Suprapubic skin (tissue), 4 donors: ENCODE data around the gene USH1C. TPM values are rescaled to one million over a fixed set of nuclear protein-coding genes. Genes with fewer than 3 reads are reported as not detected.

ENCODE experiments used
- DNase-seq, 2 donors: peaks; one replicate each; pipeline ENCODE4 v3.0.0-alpha.2; 2019; ENCODE audit warnings: low spot score in 2 of 2
- H3K27ac ChIP-seq: fragments of 200-600 bp; sonication (generic); one replicate; pipeline ENCODE4 v1.5.1; 2019
- H3K27me3 ChIP-seq: fragments of 200-600 bp; sonication (generic); one replicate; pipeline ENCODE4 v1.5.1; 2019
- H3K36me3 ChIP-seq: fragments of 200-600 bp; sonication (generic); one replicate; pipeline ENCODE4 v1.5.1; 2019
- H3K4me1 ChIP-seq: fragments of 200-600 bp; sonication (generic); one replicate; pipeline ENCODE4 v1.5.1; 2019
- H3K4me3 ChIP-seq: fragments of 200-600 bp; sonication (generic); one replicate; pipeline ENCODE4 v1.5.1; 2019; ENCODE audit warnings: mild to moderate bottlenecking
- H3K9me3 ChIP-seq: fragments of 200-600 bp; sonication (generic); one replicate; pipeline ENCODE4 v1.5.1; 2019
- CTCF ChIP-seq, 2 donors: fragments of 200-600 bp in 1 of 2; fragments of 450-650 bp in 1 of 2; sonication (generic) in 1 of 2; IDR thresholded peaks; one replicate each; pipeline ENCODE4 v1.5.1; 2016 to 2019; ENCODE audit warnings: antibody characterized with exemption in 2 of 2, mild to moderate bottlenecking in 1 of 2, moderate library complexity in 1 of 2
- EP300 ChIP-seq: sonication (generic); formaldehyde crosslinking; IDR thresholded peaks from one replicate; pipeline ENCODE4 v1.6.1; 2017; ENCODE audit warnings: antibody characterized with exemption
- POLR2A ChIP-seq, 2 donors: fragments of 450-650 bp; IDR thresholded peaks; one replicate each; pipeline ENCODE4 v1.6.1; 2017; ENCODE audit warnings: antibody characterized with exemption in 2 of 2, mild to moderate bottlenecking in 2 of 2, moderate library complexity in 2 of 2
- POLR2AphosphoS5 ChIP-seq, 3 donors: sonication (generic); formaldehyde crosslinking; IDR thresholded peaks; one replicate each; pipeline ENCODE4 v1.6.1; 2017; ENCODE audit warnings: antibody characterized with exemption in 3 of 3
- WGBS: methylation state at CpG from one replicate; pipeline ENCODE4 v1.1.5; 2018; 5-methylcytosine and 5-hydroxymethylcytosine counted together
- total RNA-seq, 4 donors: library from RNA; depleted of rRNA; stranded (reverse); fragments of >200 nt; gene quantifications; one replicate each; pipeline ENCODE4 v1.1.0, GENCODE V29; 2016

Gene USH1C
- total RNA-seq, 4 donors from 2014 or later: not detected

- TF ChIP-seq POLR2A (IDR thresholded peaks at IDR 0.05) (no peak), EP300 (no peak), POLR2AphosphoS5 (IDR thresholded peaks at IDR 0.05) (no peak), CTCF (IDR thresholded peaks at IDR 0.05) (no peak)
- whole genome bisulfite sequencing: 90% methylated on average over 7 of the region's 9 CpGs
- Histone ChIP-seq H3K36me3 (no peaks in the 10 kb centered on the region), H3K27ac (no peak overlapping the region), H3K4me3 (no peak overlapping the region), H3K9me3 (no peaks in the 10 kb centered on the region), H3K4me1 (no peaks in the 10 kb centered on the region), H3K27me3 (peaks cover 10% of the 10 kb centered on the region)
- DNase-seq: no peak
Observed at GRCh38 chr11:17524221-17524620, 20.0 kb downstream of the USH1C start.

- Histone ChIP-seq H3K27me3 (peaks cover 8% of the 10 kb centered on the region), H3K4me3 (no peak overlapping the region), H3K4me1 (no peaks in the 10 kb centered on the region), H3K36me3 (no peaks in the 10 kb centered on the region), H3K9me3 (no peaks in the 10 kb centered on the region), H3K27ac (no peak overlapping the region)
- 71% methylated on average over 6 of the region's 17 CpGs for WGBS
- TF ChIP-seq CTCF (IDR thresholded peaks at IDR 0.05): no peak
- TF ChIP-seq POLR2AphosphoS5 (IDR thresholded peaks at IDR 0.05): no peak
- no peak for TF ChIP-seq EP300
- TF ChIP-seq POLR2A (IDR thresholded peaks at IDR 0.05): no peak
- DNase-seq: no peak
Observed at GRCh38 chr11:17522655-17523054, 21.6 kb downstream of the USH1C start.

DNA sequence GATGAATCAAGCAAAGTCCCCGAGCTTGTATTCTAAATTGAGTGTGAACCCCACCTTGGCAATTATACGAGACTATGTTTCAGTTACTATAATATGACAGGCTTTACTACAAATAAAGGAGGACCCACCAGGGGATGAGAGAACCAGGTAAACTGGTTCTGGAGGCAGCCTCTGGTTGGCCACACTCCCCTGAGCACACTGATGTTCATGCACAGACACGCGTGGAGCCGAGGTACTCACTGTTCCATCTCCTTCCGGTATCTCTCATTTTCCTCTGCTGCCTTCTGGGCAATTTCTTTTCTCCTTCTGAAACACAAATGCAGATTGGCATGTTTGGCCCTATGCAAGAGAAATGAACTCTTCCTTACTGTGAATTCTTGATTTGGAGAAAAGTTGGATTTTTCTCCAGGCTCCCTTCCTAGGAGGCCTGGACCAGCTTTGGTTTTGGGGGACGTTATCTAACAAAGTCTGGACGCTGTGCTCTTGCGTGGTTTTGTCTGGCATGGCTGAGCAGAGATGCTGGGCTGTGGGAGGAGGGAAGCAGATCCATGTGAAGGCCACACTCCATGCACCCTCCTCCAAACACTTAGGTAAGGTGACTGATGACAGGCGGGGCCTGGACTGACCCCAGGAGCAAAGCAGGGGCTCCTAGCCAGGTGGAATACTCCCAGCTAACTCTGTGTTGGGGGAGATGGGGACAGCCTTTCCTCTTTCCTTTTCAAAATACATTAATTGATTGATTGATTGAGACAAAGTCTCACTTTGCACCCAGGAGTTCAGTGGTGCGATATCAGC lies 22.9 kb downstream of the USH1C start:
- H3K36me3 ChIP-seq: no peaks in the 10 kb centered on the region
- H3K27ac ChIP-seq: no peak overlapping the region
- 77% methylated on average over 11 of the region's 11 CpGs for WGBS
- H3K4me1 ChIP-seq: no peaks in the 10 kb centered on the region
- peaks cover 5% of the 10 kb centered on the region for H3K27me3 ChIP-seq
- H3K4me3 ChIP-seq: no peak overlapping the region
- no peaks in the 10 kb centered on the region for H3K9me3 ChIP-seq
- no peak for DNase-seq
- TF ChIP-seq CTCF (IDR thresholded peaks at IDR 0.05): no peak
- no peak for TF ChIP-seq POLR2A (IDR thresholded peaks at IDR 0.05)
- TF ChIP-seq EP300: no peak
- TF ChIP-seq POLR2AphosphoS5 (IDR thresholded peaks at IDR 0.05): no peak

DNA sequence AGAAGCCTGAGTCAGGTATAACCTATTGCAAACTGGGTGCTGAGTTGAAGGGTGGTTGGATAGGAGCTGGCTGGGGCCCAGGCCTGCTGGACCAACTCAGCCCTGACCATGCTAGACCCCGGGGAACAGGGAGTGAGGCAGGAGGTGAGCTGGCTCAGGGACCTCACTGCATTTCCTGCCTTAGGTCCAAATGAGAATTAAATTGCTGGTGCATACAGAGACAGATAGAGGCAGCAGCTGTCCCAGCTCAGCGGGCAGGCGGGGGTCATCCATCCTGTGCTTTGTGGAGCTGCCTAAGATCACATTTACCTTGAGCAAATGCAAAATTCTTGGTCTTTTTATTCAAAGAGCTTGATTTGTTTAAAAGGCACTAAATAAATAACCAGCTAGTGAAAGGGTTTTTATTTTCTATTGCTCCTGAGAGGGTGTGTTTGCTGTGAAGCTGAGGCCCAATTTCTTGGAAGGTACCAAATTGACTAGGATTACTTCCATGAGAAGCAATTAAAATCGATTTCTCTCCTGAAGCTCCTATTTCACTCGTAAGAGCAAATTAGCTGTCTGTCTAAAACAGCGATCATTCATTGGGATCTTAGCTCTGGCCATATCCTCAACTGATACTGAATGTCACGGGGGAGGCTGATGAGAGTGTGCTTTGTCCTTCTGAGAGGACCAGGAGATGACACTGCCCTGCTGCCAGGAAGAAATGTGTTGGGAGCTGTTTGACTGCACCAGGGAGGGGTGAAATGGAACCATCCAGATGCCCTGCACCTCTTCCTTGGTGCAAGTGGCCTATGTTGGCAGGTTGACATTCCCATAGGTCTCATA lies 24.9 kb downstream of the USH1C start:
- no peak overlapping the region for H3K27ac ChIP-seq
- H3K4me1 ChIP-seq: no peaks in the 10 kb centered on the region
- H3K36me3 ChIP-seq: no peaks in the 10 kb centered on the region
- TF ChIP-seq POLR2A (IDR thresholded peaks at IDR 0.05) (no peak), CTCF (IDR thresholded peaks at IDR 0.05) (no peak), POLR2AphosphoS5 (IDR thresholded peaks at IDR 0.05) (no peak), EP300 (no peak)
- H3K9me3 ChIP-seq: no peaks in the 10 kb centered on the region
- WGBS: 88% methylated on average over 7 of the region's 7 CpGs
- no peak overlapping the region for H3K4me3 ChIP-seq
- H3K27me3 ChIP-seq: peaks cover 5% of the 10 kb centered on the region
- DNase-seq: no peak

DNA sequence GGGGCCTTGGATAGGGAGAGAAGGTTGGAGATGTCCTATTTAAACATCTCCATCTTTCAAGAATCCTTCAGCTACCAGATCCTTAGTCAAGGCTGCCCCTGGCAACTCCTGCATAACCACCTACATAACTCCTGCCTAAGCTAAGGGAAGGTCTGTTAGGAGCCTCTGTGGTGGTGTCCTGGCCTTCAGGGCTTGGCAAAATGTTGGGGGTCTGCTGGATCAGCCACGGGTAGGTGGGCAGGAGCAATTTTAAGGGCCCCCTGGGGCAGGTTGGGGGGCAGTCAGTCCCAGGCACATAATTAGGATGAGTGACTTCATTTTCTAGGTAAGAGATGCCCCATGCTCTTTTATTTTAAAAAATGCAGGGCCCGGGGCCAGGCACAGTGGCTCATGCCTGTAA lies 25.9 kb downstream of the USH1C start:
- H3K27ac ChIP-seq: no peak overlapping the region
- no peak for DNase-seq
- peaks cover 5% of the 10 kb centered on the region for H3K27me3 ChIP-seq
- no peak overlapping the region for H3K4me3 ChIP-seq
- H3K4me1 ChIP-seq: no peaks in the 10 kb centered on the region
- H3K36me3 ChIP-seq: no peaks in the 10 kb centered on the region
- TF ChIP-seq EP300 (no peak), CTCF (IDR thresholded peaks at IDR 0.05) (no peak), POLR2A (IDR thresholded peaks at IDR 0.05) (no peak), POLR2AphosphoS5 (IDR thresholded peaks at IDR 0.05) (no peak)
- WGBS: 75% methylated on average over 2 of the region's 2 CpGs
- H3K9me3 ChIP-seq: no peaks in the 10 kb centered on the region
